ENCODE results near the gene PPP2R5E. TPM values are rescaled to one million over a fixed set of nuclear protein-coding genes. Genes with fewer than 3 reads are reported as not detected.

PPP2R5E gene
- total and polyA plus RNA-seq, 2 experiments from 2014 or later, result 15.5 to 22.7 TPM

- H3K27ac ChIP-seq, result no peak overlapping the region
- no peaks in the 10 kb centered on the region for H3K36me3 ChIP-seq
- H3K4me1 ChIP-seq (ENCODE audit: low read depth), result no peaks in the 10 kb centered on the region
- TF ChIP-seq CTCF (IDR thresholded peaks at IDR 0.05; ENCODE audit: low read depth, low read length), result no peak
- no peak for DNase-seq (ENCODE audit: low read depth in 1 of 2, low spot score in 1 of 2)
- no peak overlapping the region for H3K4me3 ChIP-seq
- no peaks in the 10 kb centered on the region for H3K9me3 ChIP-seq (ENCODE audit: low read depth)
- H3K27me3 ChIP-seq, result no peaks in the 10 kb centered on the region
Observed at GRCh38 chr14:63357841-63358240, 185.3 kb downstream of the PPP2R5E start.

GRCh38 chr14:63345826-63346225 is 197.4 kb downstream of the PPP2R5E start:
- Histone ChIP-seq H3K27ac (no peak overlapping the region), H3K4me1 (ENCODE audit: low read depth) (no peaks in the 10 kb centered on the region), H3K4me3 (no peak overlapping the region)

GRCh38 chr14:63344336-63344735 is 198.8 kb downstream of the PPP2R5E start:
- no peak overlapping the region for H3K27ac ChIP-seq
- no peaks in the 10 kb centered on the region for H3K36me3 ChIP-seq
- no peaks in the 10 kb centered on the region for H3K27me3 ChIP-seq
- H3K9me3 ChIP-seq (ENCODE audit: low read depth), result no peaks in the 10 kb centered on the region
- no peak for TF ChIP-seq CTCF (IDR thresholded peaks at IDR 0.05; ENCODE audit: low read depth, low read length)
- DNase-seq (ENCODE audit: low read depth in 1 of 2, low spot score in 1 of 2), result peak in 1 of 2 donors; percentile 3
- H3K4me3 ChIP-seq, result no peak overlapping the region
- no peaks in the 10 kb centered on the region for H3K4me1 ChIP-seq (ENCODE audit: low read depth)

More at GRCh38 chr14:63345826-63346225, 197.4 kb downstream of the PPP2R5E start:
- Histone ChIP-seq H3K36me3 (no peaks in the 10 kb centered on the region), H3K9me3 (ENCODE audit: low read depth) (no peaks in the 10 kb centered on the region), H3K27me3 (no peaks in the 10 kb centered on the region)
- DNase-seq (ENCODE audit: low read depth in 1 of 2, low spot score in 1 of 2), result no peak
- no peak for TF ChIP-seq CTCF (IDR thresholded peaks at IDR 0.05; ENCODE audit: low read depth, low read length)

- Histone ChIP-seq H3K36me3 (no peaks in the 10 kb centered on the region), H3K27me3 (no peaks in the 10 kb centered on the region), H3K27ac (no peak overlapping the region), H3K4me1 (ENCODE audit: low read depth) (no peaks in the 10 kb centered on the region), H3K4me3 (no peak overlapping the region), H3K9me3 (ENCODE audit: low read depth) (no peaks in the 10 kb centered on the region)
- peak in 1 of 2 donors; percentile 33 for DNase-seq (ENCODE audit: low read depth in 1 of 2, low spot score in 1 of 2)
- TF ChIP-seq CTCF (IDR thresholded peaks at IDR 0.05; ENCODE audit: low read depth, low read length), result no peak
Observed at GRCh38 chr14:63343878-63344277, 199.3 kb downstream of the PPP2R5E start.

GRCh38 chr14:63342371-63342770 is 200.8 kb downstream of the PPP2R5E start:
- DNase-seq (ENCODE audit: low read depth in 1 of 2, low spot score in 1 of 2), result peak in 1 of 2 donors; percentile 4
- no peak for TF ChIP-seq CTCF (IDR thresholded peaks at IDR 0.05; ENCODE audit: low read depth, low read length)
- Histone ChIP-seq H3K27me3 (no peaks in the 10 kb centered on the region), H3K9me3 (ENCODE audit: low read depth) (no peaks in the 10 kb centered on the region), H3K4me1 (ENCODE audit: low read depth) (no peaks in the 10 kb centered on the region), H3K4me3 (no peak overlapping the region), H3K27ac (no peak overlapping the region), H3K36me3 (no peaks in the 10 kb centered on the region)

All from cardiac muscle cell (in vitro differentiated cells and primary cell).